ENCODE results near the gene TM4SF20.

GRCh38 chr2:227389231-227389630, 10.1 kb upstream of the TM4SF20 start:
- TF ChIP-seq CTCF (conservative IDR thresholded peaks at IDR 0.05 in 1 of 2, IDR thresholded peaks at IDR 0.05 in 1 of 2; ENCODE audit: extremely low read depth in 1 of 2, insufficient read depth in 1 of 2, low read depth in 1 of 2, low read length in 2 of 2) (no peak), EZH2 (IDR thresholded peaks at IDR 0.05; ENCODE audit: borderline replicate concordance, low read length) (no peak)
